ENCODE results near the gene DISP3.

GRCh38 chr1:11560061-11560460 lies 81.1 kb downstream of the DISP3 start:
- TF ChIP-seq CTCF (IDR thresholded peaks at IDR 0.05) = no peak
- no peak for TF ChIP-seq YY1 (IDR thresholded peaks at IDR 0.05; ENCODE audit: low read depth)
- TF ChIP-seq PBX3 (IDR thresholded peaks at IDR 0.05) = no peak
- no peak for TF ChIP-seq POLR2AphosphoS5 (IDR thresholded peaks at IDR 0.05; ENCODE audit: low read depth, low read length)
- TF ChIP-seq RCOR1 (IDR thresholded peaks at IDR 0.05; ENCODE audit: low read length) = no peak
- no peak for TF ChIP-seq TAF1 (IDR thresholded peaks at IDR 0.05; ENCODE audit: borderline replicate concordance, low read depth, low read length)
- TF ChIP-seq TEAD4 (IDR thresholded peaks at IDR 0.05; ENCODE audit: borderline replicate concordance, insufficient read depth) = no peak
- TF ChIP-seq FOXJ3 (CRISPR knock-in tag; IDR thresholded peaks at IDR 0.05) = no peak
- TF ChIP-seq NRF1 (IDR thresholded peaks at IDR 0.05; ENCODE audit: low read depth, low read length) = no peak
- no peak for TF ChIP-seq SMC3 (IDR thresholded peaks at IDR 0.05; ENCODE audit: low read depth, low read length)
- TF ChIP-seq RAD21 (IDR thresholded peaks at IDR 0.05; ENCODE audit: low read length) = no peak
- TF ChIP-seq NFIC (IDR thresholded peaks at IDR 0.05; ENCODE audit: borderline replicate concordance) = no peak
- no peak for TF ChIP-seq ELF1 (IDR thresholded peaks at IDR 0.05)
- no peak for TF ChIP-seq CHD2 (IDR thresholded peaks at IDR 0.05; ENCODE audit: low read length, partially characterized antibody)
